IMR-90 (cell line): Measurements from ENCODE around the gene MYADML2. TPM values are rescaled to one million over a fixed set of nuclear protein-coding genes. Genes with fewer than 3 reads are reported as not detected.
A peak's percentile ranks its signal among the peaks of the same experiment; 100 is the strongest.

Experiments
- ATAC-seq: fragments of 200-7000 bp; cut with Tn5 transposase; 2 replicates; pipeline ENCODE4 v1.9.1; 2020; ENCODE audit warnings: low read depth, mild to moderate bottlenecking, moderate library complexity
- BruUV-seq: library from RNA; stranded (reverse); fragments of 400-500 nt; replicated peaks from 2 replicates; lab custom pipeline; 2021; lab: Mats Ljungman, UMichigan
- CTCF ChIA-PET: fragments of 300-600 bp; formaldehyde crosslinking; extraction: SDS; loops from one replicate; lab custom pipeline; 2021; ENCODE audit warnings: antibody characterized with exemption; lab: Yijun Ruan, JAX
- POLR2A ChIA-PET: fragments of 300-600 bp; sonication (Branson Sonifier 250); formaldehyde crosslinking; loops from one replicate; lab custom pipeline; 2022; ENCODE audit warnings: antibody characterized with exemption; ENCODE audit not compliant: unreplicated experiment; lab: Charles Lee
- DNase-seq: peaks from one replicate; pipeline ENCODE4 v3.0.0; 2013
- H2AFZ ChIP-seq: replicated peaks from 2 replicates; pipeline ENCODE3; 2013; ENCODE audit warnings: low read length, mild to moderate bottlenecking; ENCODE audit not compliant: poor library complexity
- H2AK5ac ChIP-seq: 2 replicates; pipeline ENCODE4 v1.6.1; 2013; ENCODE audit warnings: low read depth, low read length, inconsistent platforms
- H2AK9ac ChIP-seq: replicated peaks from 2 replicates; pipeline ENCODE3; 2013; ENCODE audit warnings: mild to moderate bottlenecking, low read depth, low read length, moderate library complexity; ENCODE audit not compliant: poor library complexity
- H2BK120ac ChIP-seq: 2 replicates; pipeline ENCODE4 v1.6.1; 2013; ENCODE audit warnings: low read depth, low read length, inconsistent platforms
- H2BK15ac ChIP-seq: 3 replicates; pipeline ENCODE4 v1.6.1; 2013; ENCODE audit warnings: low read depth, low read length, inconsistent platforms
- H2BK20ac ChIP-seq: 2 replicates; pipeline ENCODE4 v1.6.1; 2013; ENCODE audit warnings: low read depth, mild to moderate bottlenecking, inconsistent platforms, low read length, moderate library complexity
- H2BK5ac ChIP-seq: 2 replicates; pipeline ENCODE4 v1.6.1; 2013; ENCODE audit warnings: mild to moderate bottlenecking, low read depth, low read length, inconsistent platforms; ENCODE audit not compliant: poor library complexity, severe bottlenecking
- H3K14ac ChIP-seq: replicated peaks from 2 replicates; pipeline ENCODE4 v1.6.1; 2013; ENCODE audit warnings: low read depth, low read length, inconsistent platforms
- H3K18ac ChIP-seq: 2 replicates; pipeline ENCODE4 v1.6.1; 2013; ENCODE audit warnings: low read depth, low read length, control low read depth
- H3K23ac ChIP-seq: 2 replicates; pipeline ENCODE4 v1.6.1; 2013; ENCODE audit warnings: low read depth, low read length, inconsistent platforms
- H3K27ac ChIP-seq: 2 replicates; pipeline ENCODE4 v1.5.1; 2013; ENCODE audit warnings: mild to moderate bottlenecking, control low read depth, low read length; ENCODE audit not compliant: insufficient read depth
- H3K27me3 ChIP-seq: 2 replicates; pipeline ENCODE4 v1.6.1; 2013; ENCODE audit warnings: low read length; ENCODE audit not compliant: control insufficient read depth, insufficient read depth
- H3K36me3 ChIP-seq: 2 replicates; pipeline ENCODE4 v1.6.1; 2013; ENCODE audit warnings: low read length, mixed read lengths; ENCODE audit not compliant: control insufficient read depth, insufficient read depth
- H3K4ac ChIP-seq: 2 replicates; pipeline ENCODE4 v1.6.1; 2013; ENCODE audit warnings: low read depth, low read length, inconsistent platforms
- H3K4me1 ChIP-seq: 2 replicates; pipeline ENCODE4 v1.6.1; 2013; ENCODE audit warnings: low read length, mixed read lengths; ENCODE audit not compliant: control insufficient read depth, insufficient read depth
- H3K4me2 ChIP-seq: 2 replicates; pipeline ENCODE4 v1.6.1; 2013; ENCODE audit warnings: low read depth, mild to moderate bottlenecking, control low read depth, low read length, moderate library complexity
- H3K4me3 ChIP-seq: 2 replicates; pipeline ENCODE4 v1.5.1; 2013; ENCODE audit warnings: low read depth, mild to moderate bottlenecking, control low read depth, low read length, moderate library complexity; ENCODE audit not compliant: insufficient read depth
- H3K56ac ChIP-seq: 2 replicates; pipeline ENCODE4 v1.6.1; 2013; ENCODE audit warnings: low read length, inconsistent platforms; ENCODE audit not compliant: insufficient read depth; ENCODE audit errors: extremely low read depth
- H3K79me1 ChIP-seq, 2 experiments: 2 replicates each; pipeline ENCODE4 v1.6.1; 2013; ENCODE audit warnings: low read length in 2 of 2, inconsistent platforms in 1 of 2, low read depth in 1 of 2
- H3K9ac ChIP-seq: 2 replicates; pipeline ENCODE4 v1.6.1; 2013; ENCODE audit warnings: low read depth, low read length, control low read depth
- H3K9me1 ChIP-seq: 2 replicates; pipeline ENCODE4 v1.6.1; 2013; ENCODE audit warnings: low read length, inconsistent platforms; ENCODE audit not compliant: insufficient read depth
- H3K9me3 ChIP-seq: 2 replicates; pipeline ENCODE4 v1.6.1; 2013; ENCODE audit warnings: low read length; ENCODE audit not compliant: control insufficient read depth, insufficient read depth
- H4K20me1 ChIP-seq: 2 replicates; pipeline ENCODE4 v1.6.1; 2013; ENCODE audit warnings: low read length, inconsistent platforms; ENCODE audit not compliant: insufficient read depth
- H4K5ac ChIP-seq: 2 replicates; pipeline ENCODE4 v1.6.1; 2013; ENCODE audit warnings: mild to moderate bottlenecking, low read depth, low read length, control low read depth
- H4K8ac ChIP-seq, 2 experiments: 2 replicates each; pipeline ENCODE4 v1.6.1; 2013; ENCODE audit warnings: low read depth in 2 of 2, low read length in 2 of 2, control low read depth in 1 of 2, inconsistent platforms in 1 of 2
- H4K91ac ChIP-seq: 2 replicates; pipeline ENCODE4 v1.6.1; 2013; ENCODE audit warnings: low read depth, low read length, inconsistent platforms; ENCODE audit not compliant: insufficient read depth
- BHLHE40 ChIP-seq: fragments of 150-350 bp; IDR thresholded peaks from 2 replicates; pipeline ENCODE4 v1.6.1; 2016; ENCODE audit warnings: mild to moderate bottlenecking, low read depth, low read length
- CEBPB ChIP-seq: IDR thresholded peaks from 2 replicates; pipeline ENCODE4 v1.6.1; 2012; ENCODE audit warnings: low read depth, low read length, improper control_type of control experiment
- CHD1 ChIP-seq: IDR thresholded peaks from 2 replicates; pipeline ENCODE4 v1.6.1; 2012; ENCODE audit warnings: low read depth, low read length, improper control_type of control experiment
- CTCF ChIP-seq: conservative IDR thresholded peaks from 2 replicates; pipeline ENCODE4 v1.5.1; 2012; ENCODE audit warnings: mild to moderate bottlenecking, low read depth, low read length, improper control_type of control experiment
- ELK1 ChIP-seq: fragments of 150-350 bp; IDR thresholded peaks from 2 replicates; pipeline ENCODE4 v1.6.1; 2016; ENCODE audit warnings: low read depth, mild to moderate bottlenecking, low read length, moderate library complexity, borderline replicate concordance
- FOS ChIP-seq: fragments of 150-350 bp; IDR thresholded peaks from 2 replicates; pipeline ENCODE4 v1.6.1; 2016; ENCODE audit warnings: low read depth, low read length
- MAFK ChIP-seq: IDR thresholded peaks from 2 replicates; pipeline ENCODE4 v1.6.1; 2012; ENCODE audit warnings: low read depth, low read length, improper control_type of control experiment
- MAZ ChIP-seq: IDR thresholded peaks from 2 replicates; pipeline ENCODE4 v1.6.1; 2012; ENCODE audit warnings: low read depth, mild to moderate bottlenecking, low read length, improper control_type of control experiment, moderate library complexity, borderline replicate concordance
- MXI1 ChIP-seq: IDR thresholded peaks from 2 replicates; pipeline ENCODE4 v1.6.1; 2012; ENCODE audit warnings: low read depth, mild to moderate bottlenecking, low read length, moderate library complexity, borderline replicate concordance
- NFE2L2 ChIP-seq: fragments of 150-350 bp; IDR thresholded peaks from 2 replicates; pipeline ENCODE4 v1.6.1; 2016; ENCODE audit warnings: low read depth, mild to moderate bottlenecking, low read length
- POLR2A ChIP-seq: IDR thresholded peaks from 2 replicates; pipeline ENCODE4 v1.6.1; 2012; ENCODE audit warnings: mild to moderate bottlenecking, low read depth, low read length
- RAD21 ChIP-seq: IDR thresholded peaks from 2 replicates; pipeline ENCODE4 v1.6.1; 2012; ENCODE audit warnings: low read length, improper control_type of control experiment
- RCOR1 ChIP-seq: IDR thresholded peaks from 2 replicates; pipeline ENCODE4 v1.6.1; 2012; ENCODE audit warnings: mild to moderate bottlenecking, low read length, improper control_type of control experiment; ENCODE audit not compliant: insufficient replicate concordance
- RFX5 ChIP-seq: IDR thresholded peaks from 2 replicates; pipeline ENCODE4 v1.8.0; 2012; ENCODE audit warnings: low read depth, mild to moderate bottlenecking, low read length, moderate library complexity
- SMC3 ChIP-seq: fragments of 150-350 bp; IDR thresholded peaks from 2 replicates; pipeline ENCODE4 v1.6.1; 2016; ENCODE audit warnings: low read depth, mild to moderate bottlenecking, antibody characterized with exemption, low read length, moderate library complexity
- USF2 ChIP-seq: fragments of 150-350 bp; IDR thresholded peaks from 2 replicates; pipeline ENCODE4 v1.6.1; 2017; ENCODE audit warnings: mild to moderate bottlenecking, antibody characterized with exemption, low read length, low read depth
- WGBS, 2 experiments: methylation state at CpG; one replicate each; pipeline versions ENCODE4 v1.1.5 to v1.1.7; 2013; ENCODE audit warnings: missing lambda C conversion rate in 2 of 2; ENCODE audit not compliant: insufficient read length in 1 of 2; ENCODE audit errors: extremely low coverage in 2 of 2; 5-methylcytosine and 5-hydroxymethylcytosine counted together
- dilution Hi-C: fragments of 300-500 bp; cut with HindIII; formaldehyde crosslinking; loops from one replicate; pipeline ENCODE4 v1.14.3; 2018; ENCODE audit warnings: low sequenced_read_pairs; ENCODE audit not compliant: unreplicated experiment
- in situ Hi-C: fragments of 300-500 bp; cut with MboI; formaldehyde crosslinking; loops from 3 replicates; pipeline ENCODE4 v1.14.3; 2019; ENCODE audit warnings: low sequenced_read_pairs, inconsistent platforms, mixed read lengths
- intact Hi-C: fragments of 100-400 bp; cut with micrococcal nuclease; formaldehyde crosslinking; loops from 2 replicates; pipeline ENCODE4 v1.10.0; 2022
- polyA plus RNA-seq, 3 experiments: library from polyadenylated mRNA; depleted of rRNA; stranded (reverse); fragments of >200 nt; gene quantifications; 2 replicates each; pipeline ENCODE4 v1.2.3, GENCODE V29; 2012; ENCODE audit warnings: low replicate concordance in 1 of 3
- total RNA-seq: library from RNA; depleted of rRNA; stranded (reverse); fragments of >200 nt; gene quantifications from 2 replicates; pipeline ENCODE4 v1.2.3, GENCODE V29; 2012

The MYADML2 gene
- total and polyA plus RNA-seq, 2 of the 4 experiments (the other 2 are of a cell fraction): not detected

GRCh38 chr17:81908793-81909192 is 38.2 kb downstream of the MYADML2 start:
- Histone ChIP-seq H3K4me1 (peaks cover 5% of the 10 kb centered on the region), H3K27me3 (no peaks in the 10 kb centered on the region), H3K14ac (no peak overlapping the region), H3K18ac (no peak overlapping the region), H3K79me1 (peaks cover 0 to 18% of the 10 kb centered on the region in 2 experiments; a peak in 2 of 4 replicates), H3K4me3 (no peak overlapping the region), H3K9me1 (0 out of 2 replicates have a peak, but pooled peaks cover 4% of the 10 kb centered on the region), H2BK15ac (no peak overlapping the region), H3K4ac (no peak overlapping the region), H2AK9ac (peak overlapping the region; percentile 35), H4K91ac (no peak overlapping the region), H2BK120ac (no peak overlapping the region), H2AFZ (no peak overlapping the region), H3K9me3 (no peaks in the 10 kb centered on the region), H2BK20ac (no peak overlapping the region), H3K27ac (no peak overlapping the region), H2BK5ac (no peak overlapping the region), H4K20me1 (peaks cover 14% of the 10 kb centered on the region), H3K23ac (no peak overlapping the region), H4K8ac (no peak overlapping the region), H3K9ac (no peak overlapping the region), H3K56ac (no peak overlapping the region), H3K4me2 (no peak overlapping the region), H4K5ac (no peak overlapping the region), H2AK5ac (no peak overlapping the region), H3K36me3 (peaks cover 30% of the 10 kb centered on the region)
- DNase-seq (no peak), ATAC-seq (no peak)
- CTCF ChIA-PET: no interaction called here
- dilution Hi-C loops: no loop called here
- intact Hi-C loops: no loop called here
- POLR2A ChIA-PET: no interaction called here
- WGBS, 2 experiments: 100% methylated on average over 2 of the region's 11 CpGs; no CpG with 5 or more reads in 1 of the 2 experiments
- BruUV-seq: no TSS peak
- in situ Hi-C loops: no loop called here
- TF ChIP-seq USF2: no peak
- TF ChIP-seq MXI1: no peak
- no peak for TF ChIP-seq SMC3
- no peak for TF ChIP-seq BHLHE40
- TF ChIP-seq MAZ: no peak
- no peak for TF ChIP-seq RAD21
- no peak for TF ChIP-seq NFE2L2
- no peak for TF ChIP-seq RFX5
- TF ChIP-seq CHD1: no peak
- TF ChIP-seq FOS: no peak
- no peak for TF ChIP-seq POLR2A
- no peak for TF ChIP-seq MAFK
- no peak for TF ChIP-seq CTCF
- TF ChIP-seq RCOR1: no peak
- TF ChIP-seq ELK1: no peak
- TF ChIP-seq CEBPB: no peak
